Erythroblast (primary cell): Measurements from ENCODE around the gene KLF13.

Experiments
- GATA1 ChIP-seq: IDR thresholded peaks from 2 replicates; pipeline ENCODE4 v1.6.1; 2011; ENCODE audit warnings: low read depth, mild to moderate bottlenecking, control low read depth, low read length, moderate library complexity
- POLR2A ChIP-seq: IDR thresholded peaks from 2 replicates; pipeline ENCODE4 v1.6.1; 2011; ENCODE audit warnings: mild to moderate bottlenecking, low read length

GRCh38 chr15:31326875-31327668, 437 bp downstream of the KLF13 start:
- TF ChIP-seq POLR2A (no peak), GATA1 (no peak)
